Trophoblast cell (in vitro differentiated cells and primary cell): ENCODE data around the gene FAM229A. TPM values are rescaled to one million over a fixed set of nuclear protein-coding genes. Genes with fewer than 3 reads are reported as not detected.

Experiments
- DNase-seq, 2 donors: peaks; one replicate each; pipeline ENCODE4 v3.0.0-alpha.2; 2016
- H2AFZ ChIP-seq: 2 replicates; pipeline ENCODE4 v1.6.1; 2013; ENCODE audit warnings: low read length, moderate library complexity, mild to moderate bottlenecking; ENCODE audit not compliant: insufficient read depth, poor library complexity
- H2AK5ac ChIP-seq: 2 replicates; pipeline ENCODE4 v1.6.1; 2013; ENCODE audit warnings: mild to moderate bottlenecking, low read length
- H2BK120ac ChIP-seq: 2 replicates; pipeline ENCODE4 v1.6.1; 2013; ENCODE audit warnings: low read length, mild to moderate bottlenecking, moderate library complexity; ENCODE audit not compliant: insufficient read depth, poor library complexity
- H2BK12ac ChIP-seq: 2 replicates; pipeline ENCODE4 v1.6.1; 2013; ENCODE audit warnings: mild to moderate bottlenecking, low read length, moderate library complexity
- H2BK5ac ChIP-seq: 2 replicates; pipeline ENCODE4 v1.6.1; 2013; ENCODE audit warnings: low read length, low read depth, moderate library complexity, mild to moderate bottlenecking; ENCODE audit not compliant: poor library complexity
- H3K14ac ChIP-seq: 2 replicates; pipeline ENCODE4 v1.6.1; 2013; ENCODE audit warnings: mild to moderate bottlenecking, low read length
- H3K18ac ChIP-seq: 2 replicates; pipeline ENCODE4 v1.6.1; 2013; ENCODE audit warnings: mild to moderate bottlenecking, low read length
- H3K23ac ChIP-seq: 2 replicates; pipeline ENCODE4 v1.6.1; 2013; ENCODE audit warnings: low read length
- H3K27ac ChIP-seq: 2 replicates; pipeline ENCODE4 v1.5.1; 2013; ENCODE audit warnings: low read depth, mild to moderate bottlenecking, inconsistent platforms, low read length, moderate library complexity
- H3K27me3 ChIP-seq: 2 replicates; pipeline ENCODE4 v1.6.1; 2013; ENCODE audit warnings: inconsistent platforms, mild to moderate bottlenecking, low read length, moderate library complexity; ENCODE audit not compliant: insufficient read depth
- H3K36me3 ChIP-seq, 2 experiments: 1 replicate in 1 of 2; 2 replicates in 1 of 2; pipeline ENCODE4 v1.6.1; 2013; ENCODE audit warnings: low read length in 2 of 2, mild to moderate bottlenecking in 2 of 2, moderate library complexity in 1 of 2; ENCODE audit not compliant: insufficient read depth in 2 of 2, control insufficient read depth in 1 of 2
- H3K4ac ChIP-seq: 2 replicates; pipeline ENCODE4 v1.6.1; 2013; ENCODE audit warnings: low read depth, mild to moderate bottlenecking, low read length, moderate library complexity
- H3K4me1 ChIP-seq, 2 experiments: 1 replicate in 1 of 2; 2 replicates in 1 of 2; pipeline ENCODE4 v1.6.1; 2013; ENCODE audit warnings: low read length in 2 of 2, mild to moderate bottlenecking in 2 of 2, moderate library complexity in 1 of 2; ENCODE audit not compliant: insufficient read depth in 2 of 2, control insufficient read depth in 1 of 2
- H3K4me2 ChIP-seq: 2 replicates; pipeline ENCODE4 v1.6.1; 2013; ENCODE audit warnings: inconsistent platforms, mild to moderate bottlenecking, low read length, moderate library complexity
- H3K4me3 ChIP-seq: 2 replicates; pipeline ENCODE4 v1.5.1; 2013; ENCODE audit warnings: mild to moderate bottlenecking, low read depth, low read length, inconsistent platforms
- H3K79me1 ChIP-seq: one replicate; pipeline ENCODE4 v1.6.1; 2013; ENCODE audit warnings: low read length
- H3K79me2 ChIP-seq: 2 replicates; pipeline ENCODE4 v1.6.1; 2013; ENCODE audit warnings: low read length, mild to moderate bottlenecking; ENCODE audit not compliant: control insufficient read depth, insufficient read depth, poor library complexity
- H3K9ac ChIP-seq: 2 replicates; pipeline ENCODE4 v1.6.1; 2013; ENCODE audit warnings: mild to moderate bottlenecking, low read length
- H3K9me3 ChIP-seq: 2 replicates; pipeline ENCODE4 v1.6.1; 2013; ENCODE audit warnings: low read depth, mild to moderate bottlenecking, control low read depth, inconsistent platforms, low read length; ENCODE audit not compliant: insufficient read depth
- H4K12ac ChIP-seq: 2 replicates; pipeline ENCODE4 v1.6.1; 2013; ENCODE audit warnings: low read depth, mild to moderate bottlenecking, low read length, moderate library complexity
- H4K8ac ChIP-seq: 2 replicates; pipeline ENCODE4 v1.6.1; 2013; ENCODE audit warnings: low read depth, mild to moderate bottlenecking, low read length, moderate library complexity
- H4K91ac ChIP-seq: one replicate; pipeline ENCODE4 v1.6.1; 2013; ENCODE audit warnings: low read depth, mild to moderate bottlenecking, low read length, moderate library complexity
- WGBS: extraction: QIAGEN DNeasy Blood & Tissue Kit; methylation state at CpG from one replicate; pipeline ENCODE4 v1.1.7; 2013; ENCODE audit warnings: missing lambda C conversion rate; ENCODE audit not compliant: insufficient read length, insufficient coverage; ENCODE audit errors: extremely low coverage; 5-methylcytosine and 5-hydroxymethylcytosine counted together
- polyA plus RNA-seq: library from polyadenylated mRNA; stranded (reverse); fragments of 200-250 nt; gene quantifications from 2 replicates; pipeline ENCODE4 v1.2.3, GENCODE V29; 2013

Gene FAM229A, protein sequence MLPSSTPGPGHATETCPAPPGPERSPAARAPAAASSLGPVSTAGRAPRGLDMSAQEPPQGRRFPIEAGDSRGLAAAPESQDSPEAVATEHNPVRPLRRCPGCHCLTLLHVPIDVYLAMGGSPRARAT
- polyA plus RNA-seq: 5.0 and 5.5 TPM in 2 replicates

DNA sequence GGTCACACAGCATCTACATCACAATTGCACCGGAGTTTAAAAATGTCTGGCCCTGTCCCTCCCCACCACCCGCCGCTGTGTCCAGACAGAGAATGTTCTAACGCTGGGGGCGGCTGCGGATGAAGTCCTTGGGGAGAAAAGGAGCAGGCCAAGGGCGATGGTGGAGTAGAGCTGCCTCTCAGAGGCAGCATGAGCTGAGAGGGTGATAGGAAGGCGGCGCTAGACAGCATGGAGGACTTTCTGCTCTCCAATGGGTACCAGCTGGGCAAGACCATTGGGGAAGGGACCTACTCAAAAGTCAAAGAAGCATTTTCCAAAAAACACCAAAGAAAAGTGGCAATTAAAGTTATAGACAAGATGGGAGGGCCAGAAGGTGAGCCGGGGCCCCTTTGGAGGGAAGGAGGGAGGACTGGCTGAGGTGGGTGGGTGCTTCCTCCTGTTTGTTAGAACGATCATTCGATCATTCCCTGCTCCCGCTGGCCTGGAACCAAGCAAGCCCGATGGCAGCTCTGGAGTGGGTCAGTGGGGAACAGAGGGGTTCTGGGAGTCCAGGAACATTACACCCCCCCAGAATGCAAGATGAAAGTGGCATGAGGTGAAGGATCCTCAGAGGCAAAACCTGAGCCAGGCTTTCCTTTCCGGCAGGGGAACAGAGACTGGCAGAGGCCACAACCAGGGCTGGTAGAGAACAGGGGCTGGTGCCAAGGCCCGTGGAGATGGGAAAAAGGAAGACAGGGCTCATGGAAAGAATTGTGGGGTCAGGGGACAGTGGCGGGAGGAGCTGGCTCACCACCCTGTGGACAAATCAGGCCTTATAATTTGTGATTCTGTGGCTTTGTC lies at the start of gene FAM229A, which contains the start of gene TSSK3:
TSS of gene FAM229A (minus strand) at position 12 of the 840 bp plus-strand sequence. CDS start 394 bp downstream, outside the sequence.
TSS of gene TSSK3 (plus strand) at position 66 of the 840 bp plus-strand sequence. CDS start at position 229, 163 bp downstream.
- Histone ChIP-seq H2BK120ac (peak within 1 kb of the TSS; percentile 57), H3K27me3 (no peaks in the 10 kb centered on the region), H3K79me2 (peaks cover 4% of the 10 kb centered on the region), H3K4me3 (peak within 1 kb of the TSS; percentile 61), H3K27ac (no peak within 1 kb of the TSS), H3K79me1 (peaks cover 4% of the 10 kb centered on the region), H3K4ac (peak within 1 kb of the TSS; percentile 6), H2BK5ac (no peak within 1 kb of the TSS), H2AK5ac (peak within 1 kb of the TSS; percentile 32), H3K14ac (peak within 1 kb of the TSS; percentile 80), H4K91ac (peak within 1 kb of the TSS; percentile 55), H4K8ac (peak within 1 kb of the TSS; percentile 84), H3K36me3 (peaks cover 38 to 39% of the 10 kb centered on the region in 2 experiments), H3K9ac (no peak within 1 kb of the TSS), H3K18ac (peak within 1 kb of the TSS; percentile 22), H2BK12ac (no peak within 1 kb of the TSS), H3K23ac (no peak within 1 kb of the TSS), H2AFZ (peak within 1 kb of the TSS; percentile 46), H4K12ac (peak within 1 kb of the TSS; percentile 58), H3K4me2 (peak within 1 kb of the TSS; percentile 90), H3K4me1 (peaks cover 5 to 14% of the 10 kb centered on the region in 2 experiments), H3K9me3 (peaks cover 4% of the 10 kb centered on the region)
- DNase-seq: no peak
- no CpG with 5 or more reads among the region's 17 CpGs for WGBS

DNA sequence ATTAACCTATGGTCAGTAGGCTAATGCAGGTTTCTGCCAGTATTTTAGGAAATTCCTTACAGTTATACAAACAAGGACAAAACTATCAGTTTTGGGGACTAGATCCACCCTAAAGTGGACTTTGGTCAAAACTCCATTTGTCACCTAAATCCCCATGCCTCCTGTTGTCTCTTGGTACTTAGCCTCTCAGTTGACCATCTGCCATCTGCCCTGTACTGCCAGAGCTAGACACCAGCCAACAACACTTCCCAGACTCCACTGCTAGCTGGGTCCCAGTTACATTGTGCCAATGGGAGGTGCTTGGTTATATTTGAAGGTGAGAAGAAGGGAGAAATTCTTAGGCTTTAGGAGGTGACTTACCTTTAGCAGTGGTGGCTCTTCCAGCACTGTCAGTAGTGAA lies 49.0 kb upstream of the FAM229A start:
- Histone ChIP-seq H3K4me2 (no peak overlapping the region), H3K36me3 (no peaks in the 10 kb centered on the region)

DNA sequence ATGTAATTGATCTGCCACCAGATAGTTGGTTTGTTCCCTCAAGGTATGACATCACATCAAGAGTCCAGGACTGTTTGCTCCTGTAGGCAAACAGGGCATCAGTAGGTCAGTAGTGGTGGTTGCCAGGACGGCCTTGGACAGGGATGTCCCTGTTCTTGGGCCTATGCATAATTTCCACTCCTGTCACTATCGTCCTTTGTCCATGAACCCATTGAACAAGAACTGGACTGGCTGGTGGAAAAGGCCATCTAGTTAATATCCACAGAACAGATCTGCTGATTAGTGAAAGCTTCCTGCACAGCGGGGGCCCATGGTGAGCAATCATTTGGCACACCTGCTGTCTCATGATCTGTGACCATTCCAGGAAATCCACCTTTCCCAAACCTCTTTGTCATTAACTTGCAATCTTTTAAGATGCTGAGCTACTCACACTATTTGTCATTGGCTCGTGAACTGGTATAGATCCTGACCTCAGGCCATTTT lies 44.4 kb upstream of the FAM229A start:
- Histone ChIP-seq H2BK120ac (no peak overlapping the region), H3K79me1 (no peaks in the 10 kb centered on the region), H2AK5ac (peak overlapping the region; percentile 23), H3K14ac (no peak overlapping the region), H2AFZ (no peak overlapping the region), H3K4me3 (no peak overlapping the region), H3K36me3 (no peaks in the 10 kb centered on the region), H3K23ac (no peak overlapping the region), H3K9ac (no peak overlapping the region), H3K27ac (no peak overlapping the region), H4K91ac (no peak overlapping the region), H3K4me1 (peaks cover 0 to 6% of the 10 kb centered on the region in 2 experiments), H4K12ac (no peak overlapping the region), H2BK12ac (no peak overlapping the region), H3K4ac (no peak overlapping the region), H2BK5ac (no peak overlapping the region), H3K27me3 (no peaks in the 10 kb centered on the region), H4K8ac (no peak overlapping the region), H3K4me2 (no peak overlapping the region), H3K79me2 (no peaks in the 10 kb centered on the region), H3K18ac (no peak overlapping the region), H3K9me3 (peaks cover 2% of the 10 kb centered on the region)
- DNase-seq: peak in 1 of 2 donors; percentile 12
- no CpG with 5 or more reads among the region's 4 CpGs for WGBS

More for the DNA sequence above, 49.0 kb upstream of the FAM229A start:
- H3K27ac ChIP-seq: no peak overlapping the region
- H3K9me3 ChIP-seq: peaks cover 10% of the 10 kb centered on the region
- no peak overlapping the region for H2BK120ac ChIP-seq
- no peak overlapping the region for H3K23ac ChIP-seq
- H3K4me3 ChIP-seq: no peak overlapping the region
- H3K9ac ChIP-seq: no peak overlapping the region
- H3K4me1 ChIP-seq: no peaks in the 10 kb centered on the region
- H3K4ac ChIP-seq: no peak overlapping the region
- H2BK5ac ChIP-seq: no peak overlapping the region
- H4K12ac ChIP-seq: no peak overlapping the region
- H3K79me2 ChIP-seq: no peaks in the 10 kb centered on the region
- H2BK12ac ChIP-seq: no peak overlapping the region
- no peak overlapping the region for H4K91ac ChIP-seq
- H3K27me3 ChIP-seq: no peaks in the 10 kb centered on the region
- no peak overlapping the region for H3K14ac ChIP-seq
- no peak overlapping the region for H2AK5ac ChIP-seq
- no peaks in the 10 kb centered on the region for H3K79me1 ChIP-seq
- H2AFZ ChIP-seq: no peak overlapping the region
- H3K18ac ChIP-seq: no peak overlapping the region
- H4K8ac ChIP-seq: no peak overlapping the region
- no peak for DNase-seq

- WGBS: no CpG with 5 or more reads among the region's 4 CpGs
Observed at GRCh38 chr1:32405672-32406467, 43.6 kb upstream of the FAM229A start.

More at GRCh38 chr1:32405672-32406467, 43.6 kb upstream of the FAM229A start:
- peaks cover 3% of the 10 kb centered on the region for H3K79me1 ChIP-seq
- H3K18ac ChIP-seq: no peak overlapping the region
- H2BK5ac ChIP-seq: no peak overlapping the region
- peaks cover 0 to 6% of the 10 kb centered on the region in 2 experiments for H3K4me1 ChIP-seq
- no peak overlapping the region for H3K9ac ChIP-seq
- peaks cover 2% of the 10 kb centered on the region for H3K9me3 ChIP-seq
- H4K8ac ChIP-seq: no peak overlapping the region
- no peak overlapping the region for H3K4ac ChIP-seq
- no peak overlapping the region for H3K23ac ChIP-seq
- no peak overlapping the region for H4K91ac ChIP-seq
- no peak overlapping the region for H3K14ac ChIP-seq
- H2AFZ ChIP-seq: no peak overlapping the region
- H3K4me2 ChIP-seq: no peak overlapping the region
- H4K12ac ChIP-seq: no peak overlapping the region
- H2AK5ac ChIP-seq: no peak overlapping the region
- H3K79me2 ChIP-seq: no peaks in the 10 kb centered on the region
- no peaks in the 10 kb centered on the region for H3K27me3 ChIP-seq
- no peaks in the 10 kb centered on the region for H3K36me3 ChIP-seq
- peak; percentile 24 to 73 for DNase-seq
- H3K27ac ChIP-seq: no peak overlapping the region
- no peak overlapping the region for H2BK12ac ChIP-seq
- no peak overlapping the region for H2BK120ac ChIP-seq
- no peak overlapping the region for H3K4me3 ChIP-seq
